Neural progenitor cell (in vitro differentiated cells): ENCODE data around the gene TGM5.

Experiments used
- EZH2 ChIP-seq: fragments of 200-600 bp; sonication (generic); IDR thresholded peaks from 2 replicates; pipeline ENCODE4 v1.6.1; 2017; ENCODE audit warnings: antibody characterized with exemption, mild to moderate bottlenecking, moderate library complexity
- TF ChIP-seq, protein P1 (sequence below): fragments of 200-600 bp; sonication (generic); IDR thresholded peaks from 2 replicates; pipeline ENCODE4 v1.5.1; 2017; ENCODE audit warnings: antibody characterized with exemption, mild to moderate bottlenecking

DNA sequence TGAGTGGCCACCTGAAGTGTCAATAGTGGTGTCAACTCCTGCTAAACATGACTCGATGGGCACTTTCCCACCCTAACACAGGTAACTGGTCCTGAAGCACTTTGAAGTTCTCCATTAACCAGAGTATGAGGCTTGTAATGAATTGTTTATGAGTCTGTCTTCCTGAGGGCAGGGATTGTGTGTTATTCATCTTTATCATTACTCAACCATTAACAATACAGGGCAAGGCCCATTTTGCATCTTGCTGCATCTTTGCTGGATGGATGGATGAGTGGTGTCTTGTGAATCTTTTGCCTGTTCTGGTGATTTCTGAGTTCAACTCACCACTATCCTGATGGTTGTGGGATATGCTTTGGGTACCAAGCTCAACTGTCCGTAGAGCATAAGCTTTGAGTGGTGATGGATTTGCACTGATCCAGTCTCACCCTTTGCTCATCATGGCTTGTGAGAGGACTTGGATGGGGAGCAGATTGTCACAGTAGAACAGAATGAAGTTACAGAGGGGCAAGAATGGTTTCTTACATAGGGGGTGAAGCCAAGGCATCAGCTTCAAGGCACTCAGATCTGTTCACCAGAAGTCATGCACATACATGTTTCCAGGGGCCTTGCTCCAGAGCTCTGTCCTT lies 23.6 kb downstream of the TGM5 start:
- TF ChIP-seq, protein P1, sequence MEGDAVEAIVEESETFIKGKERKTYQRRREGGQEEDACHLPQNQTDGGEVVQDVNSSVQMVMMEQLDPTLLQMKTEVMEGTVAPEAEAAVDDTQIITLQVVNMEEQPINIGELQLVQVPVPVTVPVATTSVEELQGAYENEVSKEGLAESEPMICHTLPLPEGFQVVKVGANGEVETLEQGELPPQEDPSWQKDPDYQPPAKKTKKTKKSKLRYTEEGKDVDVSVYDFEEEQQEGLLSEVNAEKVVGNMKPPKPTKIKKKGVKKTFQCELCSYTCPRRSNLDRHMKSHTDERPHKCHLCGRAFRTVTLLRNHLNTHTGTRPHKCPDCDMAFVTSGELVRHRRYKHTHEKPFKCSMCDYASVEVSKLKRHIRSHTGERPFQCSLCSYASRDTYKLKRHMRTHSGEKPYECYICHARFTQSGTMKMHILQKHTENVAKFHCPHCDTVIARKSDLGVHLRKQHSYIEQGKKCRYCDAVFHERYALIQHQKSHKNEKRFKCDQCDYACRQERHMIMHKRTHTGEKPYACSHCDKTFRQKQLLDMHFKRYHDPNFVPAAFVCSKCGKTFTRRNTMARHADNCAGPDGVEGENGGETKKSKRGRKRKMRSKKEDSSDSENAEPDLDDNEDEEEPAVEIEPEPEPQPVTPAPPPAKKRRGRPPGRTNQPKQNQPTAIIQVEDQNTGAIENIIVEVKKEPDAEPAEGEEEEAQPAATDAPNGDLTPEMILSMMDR: no peak
- no peak for TF ChIP-seq EZH2
